Stimulated activated CD4-positive, alpha-beta T cell treated with anti-CD3 and anti-CD28 coated beads, TNF-alpha, amount 100 ng/mL, for 1 hour (primary cell): ENCODE data around the gene RSRP1.

Source experiments
- DNase-seq, 3 donors: peaks; one replicate each; pipeline ENCODE4 v3.0.0-alpha.2; 2020; ENCODE audit warnings: low read depth in 3 of 3, low spot score in 1 of 3

Gene RSRP1

GRCh38 chr1:25219661-25220251 lies 27.5 kb downstream of the RSRP1 start:
- no peak for DNase-seq

- DNase-seq = no peak
These were observed 29.5 kb downstream of the RSRP1 start for GRCh38 chr1:25217598-25218232.

GRCh38 chr1:25217015-25217414 lies 30.2 kb downstream of the RSRP1 start:
- DNase-seq = no peak

GRCh38 chr1:25216123-25216522 lies 31.1 kb downstream of the RSRP1 start:
- DNase-seq = no peak

- no peak for DNase-seq
These were observed 34.5 kb downstream of the RSRP1 start for GRCh38 chr1:25212725-25213124.

- no peak for DNase-seq
These were observed 36.5 kb downstream of the RSRP1 start for GRCh38 chr1:25210728-25211127.

- no peak for DNase-seq
These were observed 37.7 kb downstream of the RSRP1 start for GRCh38 chr1:25209516-25209915.

GRCh38 chr1:25208561-25209222 lies 38.6 kb downstream of the RSRP1 start:
- no peak for DNase-seq

GRCh38 chr1:25208092-25208491 lies 39.2 kb downstream of the RSRP1 start:
- DNase-seq = no peak

GRCh38 chr1:25206201-25206600 lies 41.1 kb downstream of the RSRP1 start:
- DNase-seq = no peak

GRCh38 chr1:25205786-25206185 lies 41.5 kb downstream of the RSRP1 start:
- DNase-seq = no peak

- DNase-seq = no peak
These were observed 42.3 kb downstream of the RSRP1 start for GRCh38 chr1:25204797-25205480.

- DNase-seq = no peak
These were observed 46.2 kb downstream of the RSRP1 start for GRCh38 chr1:25201006-25201405.

GRCh38 chr1:25199819-25200620 lies 47.2 kb downstream of the RSRP1 start:
- DNase-seq = no peak

- DNase-seq = no peak
These were observed 48.5 kb downstream of the RSRP1 start for GRCh38 chr1:25198663-25199252.

- DNase-seq = no peak
These were observed 49.1 kb downstream of the RSRP1 start for GRCh38 chr1:25197982-25198662.

- no peak for DNase-seq
These were observed 49.8 kb downstream of the RSRP1 start for GRCh38 chr1:25197235-25197975.

GRCh38 chr1:25196830-25197229 lies 50.4 kb downstream of the RSRP1 start:
- no peak for DNase-seq

GRCh38 chr1:25195835-25196234 lies 51.4 kb downstream of the RSRP1 start:
- DNase-seq = no peak
